Skin of body (tissue), 2 donors: Measurements from ENCODE around the gene OVCA2. TPM values are rescaled to one million over a fixed set of nuclear protein-coding genes. Genes with fewer than 3 reads are reported as not detected.

Experiments
- DNase-seq: peaks from one replicate; lab custom pipeline; 2025; lab: John Stamatoyannopoulos, UW
- total RNA-seq: library from RNA; depleted of rRNA; stranded (reverse); fragments of >200 nt; gene quantifications from one replicate; pipeline ENCODE4 v1.2.3, GENCODE V29; 2014

OVCA2 gene
- total RNA-seq, 1 donor from 2014 or later: 12.6 TPM

GRCh38 chr17:2030779-2031163 is 11.1 kb upstream of the OVCA2 start:
- DNase-seq: no peak

- no peak for DNase-seq
Observed at GRCh38 chr17:2033153-2033552, 8.7 kb upstream of the OVCA2 start.

- no peak for DNase-seq
Observed at GRCh38 chr17:2034157-2034556, 7.7 kb upstream of the OVCA2 start.

GRCh38 chr17:2034806-2035540 is 6.8 kb upstream of the OVCA2 start:
- no peak for DNase-seq

DNA sequence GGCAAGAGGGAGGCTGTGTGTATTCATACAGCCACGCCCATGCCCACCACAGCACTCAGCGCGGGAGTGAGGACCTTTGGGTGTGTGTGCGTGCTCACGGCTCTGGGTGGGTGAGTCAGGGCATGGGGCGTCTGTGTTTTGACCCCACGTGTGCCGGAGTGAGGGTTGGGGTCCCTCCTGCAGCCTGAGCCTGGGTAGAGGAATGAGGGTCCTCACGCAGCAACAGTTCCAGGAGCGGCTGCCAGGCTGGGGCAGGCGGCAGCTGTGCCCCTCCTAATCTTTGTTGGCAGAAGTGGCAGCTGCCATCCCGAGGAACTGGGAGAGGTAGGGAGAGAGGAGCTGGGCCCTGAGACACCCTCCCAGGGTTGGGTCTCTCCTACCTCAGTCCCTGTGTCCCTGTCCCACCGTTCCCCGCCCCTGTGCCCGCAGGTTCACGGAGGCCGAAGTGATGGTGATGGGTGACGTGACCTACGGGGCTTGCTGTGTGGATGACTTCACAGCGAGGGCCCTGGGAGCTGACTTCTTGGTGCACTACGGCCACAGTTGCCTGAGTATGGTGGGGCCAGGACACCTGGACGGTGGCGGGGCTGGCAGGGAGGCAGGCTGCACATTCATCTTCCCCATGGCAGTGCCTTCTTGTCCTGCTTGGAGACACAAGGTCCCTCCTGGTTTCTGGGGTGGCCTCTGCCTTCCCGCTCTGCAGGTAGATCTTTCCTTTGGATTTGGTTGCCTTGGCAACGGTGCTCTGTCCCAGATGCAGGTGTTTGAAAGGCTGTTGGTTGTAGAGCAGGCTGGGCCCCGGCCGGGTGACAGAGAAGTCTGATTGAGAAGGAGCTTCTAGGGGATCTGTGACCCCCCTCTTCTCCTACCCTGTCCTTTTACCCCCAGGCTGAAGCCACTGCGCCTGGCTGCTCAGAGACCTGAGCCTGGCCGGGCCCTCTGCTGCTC is 6.0 kb upstream of the OVCA2 start:
- DNase-seq: no peak

- no peak for DNase-seq
Observed at GRCh38 chr17:2037155-2037554, 4.7 kb upstream of the OVCA2 start.

DNA sequence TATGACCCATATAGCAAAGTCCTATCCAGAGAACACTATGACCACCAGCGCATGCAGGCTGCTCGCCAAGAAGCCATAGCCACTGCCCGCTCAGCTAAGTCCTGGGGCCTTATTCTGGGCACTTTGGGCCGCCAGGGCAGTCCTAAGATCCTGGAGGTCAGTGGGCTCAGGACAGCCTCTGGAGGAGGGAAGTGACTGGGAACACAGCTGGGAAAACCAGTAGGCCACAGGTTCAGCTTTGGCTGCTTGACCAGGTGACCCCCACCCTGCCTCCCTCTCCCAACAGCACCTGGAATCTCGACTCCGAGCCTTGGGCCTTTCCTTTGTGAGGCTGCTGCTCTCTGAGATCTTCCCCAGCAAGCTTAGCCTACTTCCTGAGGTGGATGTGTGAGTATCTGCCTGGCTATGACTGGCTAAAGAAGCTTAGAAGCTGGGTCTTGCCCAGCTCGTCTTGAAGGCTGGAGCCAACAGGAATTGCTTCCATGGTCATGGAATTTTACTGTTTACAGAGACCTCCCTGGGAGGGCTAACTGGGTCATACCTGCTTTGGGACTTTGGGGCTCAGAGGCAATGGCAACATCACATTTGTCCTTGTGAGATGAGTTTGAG is 1.5 kb upstream of the OVCA2 start:
- DNase-seq: no peak

DNA sequence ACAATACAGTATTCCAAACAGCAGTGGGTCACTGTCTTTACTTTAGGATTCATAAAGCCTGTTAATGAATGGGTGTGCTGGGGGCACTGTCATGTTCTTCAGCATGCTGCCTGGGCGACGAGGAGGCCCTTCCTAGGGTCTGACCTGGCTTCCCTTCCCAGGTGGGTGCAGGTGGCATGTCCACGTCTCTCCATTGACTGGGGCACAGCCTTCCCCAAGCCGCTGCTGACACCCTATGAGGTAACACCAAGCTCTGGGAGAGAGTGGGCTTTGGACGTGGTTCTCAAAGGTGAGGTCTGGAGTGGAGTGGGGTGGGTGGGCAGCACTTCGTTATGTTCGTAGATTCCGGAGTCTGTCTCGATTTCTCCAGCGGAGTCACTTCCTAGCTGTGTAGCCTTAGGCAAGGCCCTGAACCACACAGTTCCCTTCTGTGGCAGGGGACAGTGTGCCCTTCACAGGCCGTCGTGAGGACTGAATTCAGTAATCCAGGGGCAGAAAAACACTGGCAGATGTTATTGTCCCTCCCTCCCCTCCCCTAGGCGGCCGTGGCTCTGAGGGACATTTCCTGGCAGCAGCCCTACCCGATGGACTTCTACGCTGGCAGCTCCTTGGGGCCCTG is 771 bp upstream of the OVCA2 start:
- DNase-seq: no peak

DNA sequence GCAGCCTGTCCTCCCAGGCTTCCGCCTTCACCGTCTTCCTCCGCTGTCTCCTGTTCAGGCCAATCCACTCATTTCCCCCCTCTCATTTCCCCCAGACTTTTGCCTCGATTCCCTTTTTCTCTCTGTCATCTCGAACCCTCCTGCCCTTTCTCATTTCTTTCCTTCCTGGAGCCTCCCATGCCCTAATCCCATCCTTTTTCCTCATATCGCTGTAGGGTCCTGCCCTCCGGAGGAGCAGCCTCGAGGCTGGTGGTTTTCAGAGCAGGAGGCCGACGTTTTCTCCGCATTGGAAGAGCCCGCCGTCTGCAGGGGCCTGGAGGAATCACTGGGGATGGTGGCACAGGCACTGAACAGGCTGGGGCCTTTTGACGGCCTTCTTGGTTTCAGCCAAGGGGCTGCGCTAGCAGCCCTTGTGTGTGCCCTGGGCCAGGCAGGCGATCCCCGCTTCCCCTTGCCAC is 597 bp downstream of the OVCA2 start:
- DNase-seq: no peak

- DNase-seq: no peak
Observed at GRCh38 chr17:2042933-2043332, 1.1 kb downstream of the OVCA2 start.

- no peak for DNase-seq
Observed at GRCh38 chr17:2043785-2044184, 2.0 kb downstream of the OVCA2 start.

- no peak for DNase-seq
Observed at GRCh38 chr17:2044263-2044894, 2.6 kb downstream of the OVCA2 start.

DNA sequence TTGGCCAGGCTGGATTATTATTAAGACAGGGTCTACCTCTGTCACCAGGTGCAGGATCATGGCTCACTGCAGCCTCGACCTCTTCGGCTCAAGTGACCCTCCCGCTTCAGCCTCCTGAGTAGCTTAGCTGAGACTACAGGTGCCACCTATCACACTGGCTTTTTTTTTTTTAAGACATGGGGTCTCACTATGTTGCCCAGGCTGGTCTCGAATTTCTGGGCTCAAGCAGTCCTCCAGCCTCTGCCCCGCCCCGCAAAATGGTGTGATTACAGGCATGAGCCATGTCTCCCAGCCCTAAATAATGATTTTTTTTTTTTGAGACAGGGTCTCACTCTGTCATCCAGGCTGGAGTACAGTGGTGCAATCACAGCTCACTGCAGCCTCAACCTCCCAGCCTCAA is 5.8 kb downstream of the OVCA2 start:
- DNase-seq: no peak

DNA sequence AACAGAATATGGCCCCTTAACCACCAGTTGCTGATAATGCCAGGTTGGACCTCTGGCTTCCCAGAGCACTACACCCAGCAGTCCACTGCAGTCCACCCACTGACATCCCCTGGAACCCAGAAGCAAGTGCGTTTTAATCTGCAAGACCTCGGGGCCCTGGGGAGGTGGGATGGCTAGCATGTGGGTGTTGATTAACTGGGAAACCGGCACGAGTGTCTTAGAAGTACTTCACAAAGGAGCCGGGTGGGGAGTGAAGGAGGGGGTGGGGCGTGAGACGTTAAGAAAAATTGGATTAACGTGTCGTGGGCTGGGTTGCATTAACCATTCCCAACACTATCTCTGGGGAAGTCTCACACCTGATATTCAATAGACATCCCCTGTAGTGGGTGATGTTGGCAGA is 7.0 kb downstream of the OVCA2 start:
- DNase-seq: no peak

DNA sequence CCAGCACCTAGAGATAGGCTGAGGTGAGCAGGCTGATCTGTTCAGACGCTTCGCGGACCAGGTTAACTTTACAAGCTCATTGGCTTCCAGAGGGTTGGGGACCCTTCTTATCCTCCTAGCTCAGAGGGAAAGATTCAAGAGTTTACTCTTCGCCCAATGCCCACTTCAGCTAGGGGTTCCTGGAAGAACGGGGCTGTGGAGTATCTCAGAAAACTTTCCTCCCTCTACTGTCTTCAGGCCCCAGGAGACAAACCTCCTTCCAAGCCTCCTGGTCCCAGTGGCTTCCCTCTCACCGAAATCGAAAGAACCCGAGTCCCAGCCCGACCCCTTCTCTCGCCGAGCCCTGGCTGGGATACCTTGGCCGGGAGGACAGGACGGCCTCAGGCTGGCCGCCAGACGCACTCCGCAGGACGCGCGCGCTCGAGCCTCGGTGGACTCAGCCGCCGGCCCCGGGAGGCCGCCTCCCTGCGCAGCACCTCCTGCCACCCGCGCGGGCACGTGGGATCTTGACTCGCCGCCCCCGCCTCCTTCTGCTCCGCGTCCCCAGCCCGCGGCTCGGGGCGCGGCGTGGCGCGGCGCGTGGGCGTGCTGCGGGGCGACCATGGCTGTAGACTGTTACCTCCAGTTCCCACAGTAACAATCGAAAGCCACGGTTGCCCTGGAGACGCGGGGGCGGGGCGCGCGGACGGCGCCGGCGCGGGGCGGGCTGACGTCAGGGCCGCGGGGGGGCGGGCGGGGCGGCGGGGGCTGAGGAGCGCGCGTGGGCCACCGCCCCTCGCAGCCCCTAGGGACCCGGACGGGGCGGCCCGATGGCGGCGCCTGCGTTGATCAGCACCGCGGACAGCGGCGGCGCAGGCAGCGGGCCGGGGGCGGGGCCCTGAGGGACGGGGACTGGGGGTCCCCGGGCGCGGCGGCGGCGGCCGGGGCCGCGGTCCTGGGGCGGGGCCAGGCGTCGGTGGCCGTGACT is 7.8 kb downstream of the OVCA2 start:
- DNase-seq: peak; percentile 76

DNA sequence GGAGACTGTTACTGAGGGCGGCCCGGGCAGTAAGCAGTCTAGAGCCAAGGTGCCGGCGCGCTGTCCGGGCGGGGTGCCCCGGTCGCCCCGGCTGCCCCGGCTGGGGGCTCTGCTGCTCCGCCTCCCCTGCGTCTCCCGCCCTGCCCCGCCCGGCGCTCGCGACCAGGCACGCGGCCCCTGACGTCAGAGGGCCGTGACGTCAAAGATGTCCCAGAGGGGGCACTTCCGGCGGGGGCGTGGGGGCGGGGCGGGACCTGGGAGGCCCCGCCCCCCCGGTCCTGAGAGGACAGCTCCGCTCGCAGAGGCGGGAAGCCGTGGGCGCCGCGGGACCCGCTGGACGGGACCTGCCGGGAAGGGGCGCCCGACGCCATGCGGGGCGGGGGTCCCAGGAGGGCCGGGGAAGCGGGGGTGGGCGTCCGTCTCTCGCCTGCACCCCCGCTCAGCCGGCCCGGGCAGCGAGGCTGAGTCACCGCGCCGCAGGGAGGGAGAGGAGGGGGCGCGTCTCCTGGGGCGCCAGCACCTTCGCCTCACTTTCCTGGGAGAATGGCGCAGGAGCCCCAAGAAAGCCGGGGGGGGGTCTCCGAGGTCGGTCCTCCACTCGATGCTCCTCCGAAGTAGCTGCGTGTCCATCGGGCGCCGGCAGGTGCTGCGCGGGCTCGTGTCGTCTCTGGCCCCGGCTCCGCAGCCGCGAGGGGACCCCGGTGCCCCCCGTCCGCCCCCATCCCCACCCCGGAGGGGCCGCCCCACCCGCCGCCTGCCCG is 8.7 kb downstream of the OVCA2 start:
- DNase-seq: peak; percentile 35

GRCh38 chr17:2051061-2051932 is 9.5 kb downstream of the OVCA2 start:
- peak; percentile 28 for DNase-seq

DNA sequence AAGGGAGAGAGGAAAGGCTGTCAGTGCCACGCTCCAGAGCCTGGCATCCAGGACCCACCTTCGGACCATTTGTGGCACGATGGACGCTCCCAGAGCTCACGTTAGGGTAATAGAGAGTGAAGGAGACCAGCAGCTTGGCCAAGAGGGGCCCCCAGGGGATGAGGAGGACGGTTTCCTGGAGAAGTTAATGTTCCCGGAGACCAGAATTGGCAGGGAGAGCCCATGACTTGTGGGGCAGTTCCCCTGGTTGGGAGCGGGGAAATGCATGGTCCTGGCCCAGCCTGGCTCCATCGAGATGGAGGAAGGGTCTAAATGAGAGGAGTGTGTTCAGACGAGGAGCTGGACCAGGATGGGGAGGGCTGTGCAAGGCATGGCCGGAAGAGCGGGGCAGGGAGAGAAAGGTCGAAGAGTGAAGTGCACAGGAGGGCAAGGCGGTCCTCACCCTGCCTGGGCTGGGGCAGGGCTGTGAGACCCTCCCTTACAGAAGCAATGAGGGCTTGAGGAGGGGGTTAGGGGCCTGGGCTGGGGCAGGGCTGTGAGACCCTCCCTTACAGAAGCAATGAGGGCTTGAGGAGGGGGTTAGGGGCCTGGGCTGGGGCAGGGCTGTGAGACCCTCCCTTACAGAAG is 10.2 kb downstream of the OVCA2 start:
- DNase-seq: no peak
